ENCODE measurements around the gene FRRS1L. TPM values are rescaled to one million over a fixed set of nuclear protein-coding genes. Genes with fewer than 3 reads are reported as not detected.

The FRRS1L gene
- total and polyA plus RNA-seq, 4 donors, result 0.08 to 0.51 TPM; not detected in 2

GRCh38 chr9:109156708-109157107 lies 10.3 kb downstream of the FRRS1L start:
- Histone ChIP-seq H3K4me1 (ENCODE audit: control insufficient read depth in 4 of 4, insufficient read depth in 4 of 4, low read length in 3 of 4) (no peaks in the 10 kb centered on the region), H3K4me3 (ENCODE audit: low read depth in 1 of 3, low read length in 3 of 3) (no peak overlapping the region), H3K27me3 (ENCODE audit: control insufficient read depth in 4 of 4, insufficient read depth in 4 of 4, low read length in 3 of 4) (no peaks in the 10 kb centered on the region), H3K9me3 (ENCODE audit: control insufficient read depth in 4 of 4, low read length in 3 of 4) (peaks cover 0 to 10% (median 0%) of the 10 kb centered on the region in 4 donors), H3K27ac (ENCODE audit: low read depth in 1 of 2, low read length in 2 of 2) (no peak overlapping the region), H3K36me3 (ENCODE audit: control insufficient read depth in 4 of 4, insufficient read depth in 3 of 4, low read depth in 1 of 4, low read length in 3 of 4) (no peaks in the 10 kb centered on the region), H3K9ac (ENCODE audit: low read depth in 1 of 2, low read length in 2 of 2) (no peak overlapping the region)
- WGBS, result 87% methylated on average over 8 of the region's 8 CpGs
- no peak for DNase-seq (ENCODE audit: low spot score)
- TF ChIP-seq REST (IDR thresholded peaks at IDR 0.05) (no peak), RXRA (IDR thresholded peaks at IDR 0.05) (no peak), EGR1 (IDR thresholded peaks at IDR 0.05; ENCODE audit: low read depth in 2 of 2) (no peak)

DNA sequence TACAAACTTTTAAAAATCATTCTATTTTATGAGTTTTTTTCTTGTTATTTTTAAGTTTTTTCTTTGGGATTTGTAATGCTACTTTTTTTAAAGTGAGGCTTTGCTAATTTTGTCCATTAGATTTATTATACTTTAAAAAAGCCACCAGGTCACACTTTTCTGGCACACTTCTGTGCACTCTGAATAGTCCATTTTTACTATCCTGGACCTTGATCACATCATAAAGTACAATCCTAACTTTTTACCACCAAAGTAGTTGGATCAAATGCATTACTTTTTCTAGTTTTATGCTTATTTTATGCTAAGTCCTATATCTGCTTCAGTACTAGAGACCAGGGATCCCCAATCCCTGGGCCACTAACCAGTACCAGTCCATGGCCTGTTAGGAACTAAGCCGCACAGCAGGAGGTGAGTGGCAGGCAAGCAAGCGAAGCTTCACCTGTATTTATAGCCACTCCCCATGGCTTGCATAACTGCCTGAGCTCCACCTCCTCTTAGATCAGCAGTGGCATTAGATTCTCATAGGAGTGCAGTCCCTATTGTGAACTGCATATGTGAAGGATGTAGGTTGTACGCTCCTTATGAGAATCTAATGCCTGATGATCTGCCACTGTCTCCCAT lies 16.0 kb downstream of the FRRS1L start:
- Histone ChIP-seq H3K9ac (ENCODE audit: low read depth in 1 of 2, low read length in 2 of 2) (no peak overlapping the region), H3K4me1 (ENCODE audit: control insufficient read depth in 4 of 4, insufficient read depth in 4 of 4, low read length in 3 of 4) (no peaks in the 10 kb centered on the region), H3K4me3 (ENCODE audit: low read depth in 1 of 3, low read length in 3 of 3) (no peak overlapping the region), H3K36me3 (ENCODE audit: control insufficient read depth in 4 of 4, insufficient read depth in 3 of 4, low read depth in 1 of 4, low read length in 3 of 4) (no peaks in the 10 kb centered on the region), H3K27ac (ENCODE audit: low read depth in 1 of 2, low read length in 2 of 2) (no peak overlapping the region), H3K9me3 (ENCODE audit: control insufficient read depth in 4 of 4, low read length in 3 of 4) (peaks cover 0 to 10% (median 0%) of the 10 kb centered on the region in 4 donors), H3K27me3 (ENCODE audit: control insufficient read depth in 4 of 4, insufficient read depth in 4 of 4, low read length in 3 of 4) (no peaks in the 10 kb centered on the region)
- 77% methylated on average over 3 of the region's 3 CpGs for WGBS
- DNase-seq (ENCODE audit: low spot score), result no peak
- no peak for TF ChIP-seq RXRA (IDR thresholded peaks at IDR 0.05)
- TF ChIP-seq RAD21 (IDR thresholded peaks at IDR 0.05), result no peak
- TF ChIP-seq EGR1 (IDR thresholded peaks at IDR 0.05; ENCODE audit: low read depth in 2 of 2), result no peak
- no peak for TF ChIP-seq REST (IDR thresholded peaks at IDR 0.05)
- TF ChIP-seq TAF1 (conservative IDR thresholded peaks at IDR 0.05), result no peak
- TF ChIP-seq GABPA (IDR thresholded peaks at IDR 0.05 in 1 of 2, conservative IDR thresholded peaks at IDR 0.05 in 1 of 2), result no peak
- TF ChIP-seq JUND (IDR thresholded peaks at IDR 0.05), result no peak
- TF ChIP-seq HNF4G (IDR thresholded peaks at IDR 0.05), result no peak
- TF ChIP-seq, protein P1, sequence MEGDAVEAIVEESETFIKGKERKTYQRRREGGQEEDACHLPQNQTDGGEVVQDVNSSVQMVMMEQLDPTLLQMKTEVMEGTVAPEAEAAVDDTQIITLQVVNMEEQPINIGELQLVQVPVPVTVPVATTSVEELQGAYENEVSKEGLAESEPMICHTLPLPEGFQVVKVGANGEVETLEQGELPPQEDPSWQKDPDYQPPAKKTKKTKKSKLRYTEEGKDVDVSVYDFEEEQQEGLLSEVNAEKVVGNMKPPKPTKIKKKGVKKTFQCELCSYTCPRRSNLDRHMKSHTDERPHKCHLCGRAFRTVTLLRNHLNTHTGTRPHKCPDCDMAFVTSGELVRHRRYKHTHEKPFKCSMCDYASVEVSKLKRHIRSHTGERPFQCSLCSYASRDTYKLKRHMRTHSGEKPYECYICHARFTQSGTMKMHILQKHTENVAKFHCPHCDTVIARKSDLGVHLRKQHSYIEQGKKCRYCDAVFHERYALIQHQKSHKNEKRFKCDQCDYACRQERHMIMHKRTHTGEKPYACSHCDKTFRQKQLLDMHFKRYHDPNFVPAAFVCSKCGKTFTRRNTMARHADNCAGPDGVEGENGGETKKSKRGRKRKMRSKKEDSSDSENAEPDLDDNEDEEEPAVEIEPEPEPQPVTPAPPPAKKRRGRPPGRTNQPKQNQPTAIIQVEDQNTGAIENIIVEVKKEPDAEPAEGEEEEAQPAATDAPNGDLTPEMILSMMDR (IDR thresholded peaks at IDR 0.05; ENCODE audit: low read depth, low read length, missing input control), result no peak
- TF ChIP-seq ATF3 (IDR thresholded peaks at IDR 0.05), result no peak
- TF ChIP-seq, protein P2, sequence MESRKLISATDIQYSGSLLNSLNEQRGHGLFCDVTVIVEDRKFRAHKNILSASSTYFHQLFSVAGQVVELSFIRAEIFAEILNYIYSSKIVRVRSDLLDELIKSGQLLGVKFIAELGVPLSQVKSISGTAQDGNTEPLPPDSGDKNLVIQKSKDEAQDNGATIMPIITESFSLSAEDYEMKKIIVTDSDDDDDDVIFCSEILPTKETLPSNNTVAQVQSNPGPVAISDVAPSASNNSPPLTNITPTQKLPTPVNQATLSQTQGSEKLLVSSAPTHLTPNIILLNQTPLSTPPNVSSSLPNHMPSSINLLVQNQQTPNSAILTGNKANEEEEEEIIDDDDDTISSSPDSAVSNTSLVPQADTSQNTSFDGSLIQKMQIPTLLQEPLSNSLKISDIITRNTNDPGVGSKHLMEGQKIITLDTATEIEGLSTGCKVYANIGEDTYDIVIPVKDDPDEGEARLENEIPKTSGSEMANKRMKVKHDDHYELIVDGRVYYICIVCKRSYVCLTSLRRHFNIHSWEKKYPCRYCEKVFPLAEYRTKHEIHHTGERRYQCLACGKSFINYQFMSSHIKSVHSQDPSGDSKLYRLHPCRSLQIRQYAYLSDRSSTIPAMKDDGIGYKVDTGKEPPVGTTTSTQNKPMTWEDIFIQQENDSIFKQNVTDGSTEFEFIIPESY (IDR thresholded peaks at IDR 0.05), result no peak
- TF ChIP-seq MAX (IDR thresholded peaks at IDR 0.05), result no peak
- no peak for TF ChIP-seq FOXA2 (IDR thresholded peaks at IDR 0.05)
- TF ChIP-seq NR2F2 (IDR thresholded peaks at IDR 0.05), result no peak
- no peak for TF ChIP-seq HNF4A (conservative IDR thresholded peaks at IDR 0.05)

All from liver (tissue), 9 donors.